GM23248 (cell line): ENCODE results near the gene TBC1D23.

Source experiments
- EZH2 ChIP-seq: fragments of 200-600 bp; sonication (generic); IDR thresholded peaks from 2 replicates; pipeline ENCODE4 v1.6.1; 2018; ENCODE audit warnings: antibody characterized with exemption, mild to moderate bottlenecking; ENCODE audit not compliant: insufficient read depth, poor library complexity, severe bottlenecking
- EZH2phosphoT487 ChIP-seq: fragments of 200-600 bp; sonication (generic); IDR thresholded peaks from 2 replicates; pipeline ENCODE4 v1.6.1; 2018; ENCODE audit warnings: antibody characterized with exemption, moderate library complexity, mild to moderate bottlenecking, low read depth; ENCODE audit not compliant: insufficient read depth

- TF ChIP-seq EZH2phosphoT487 (no peak), EZH2 (no peak)
Measured at GRCh38 chr3:100325827-100326226, 65.0 kb downstream of the TBC1D23 start.
